Esophagus squamous epithelium (tissue), 5 donors: Measurements from ENCODE around the gene GALNT8. TPM values are rescaled to one million over a fixed set of nuclear protein-coding genes. Genes with fewer than 3 reads are reported as not detected.

Source experiments
- DNase-seq: peaks from one replicate; lab custom pipeline; 2025; lab: John Stamatoyannopoulos, UW
- H3K27ac ChIP-seq, 4 donors: fragments of 200-600 bp; sonication (generic); one replicate each; pipeline ENCODE4 v1.5.1; 2016 to 2019; ENCODE audit warnings: mild to moderate bottlenecking in 1 of 4
- H3K27me3 ChIP-seq, 4 donors: fragments of 200-600 bp; sonication (generic); 1 replicate in 3 of 4; 2 replicates in 1 of 4; pipeline versions ENCODE4 v1.5.1 to v1.6.0; 2017 to 2021; ENCODE audit warnings: antibody characterized with exemption in 1 of 4
- H3K36me3 ChIP-seq, 3 donors: fragments of 200-600 bp; sonication (generic); one replicate each; pipeline ENCODE4 v1.5.1; 2016 to 2019
- H3K4me1 ChIP-seq, 3 donors: fragments of 200-600 bp; sonication (generic); one replicate each; pipeline ENCODE4 v1.5.1; 2017 to 2019
- H3K4me3 ChIP-seq, 4 donors: fragments of 200-600 bp; sonication (generic); 1 replicate in 3 of 4; 2 replicates in 1 of 4; pipeline ENCODE4 v1.5.1; 2016 to 2019; ENCODE audit warnings: mild to moderate bottlenecking in 2 of 4, moderate library complexity in 1 of 4
- H3K9me3 ChIP-seq, 3 donors: fragments of 200-600 bp; sonication (generic); one replicate each; pipeline ENCODE4 v1.5.1; 2016 to 2019
- CTCF ChIP-seq, 6 experiments: fragments of 450-650 bp in 4 of 6; fragments of 200-600 bp in 2 of 6; sonication (generic) in 2 of 6; IDR thresholded peaks; one replicate each; pipeline ENCODE4 v1.5.1; 2016 to 2019; ENCODE audit warnings: antibody characterized with exemption in 6 of 6, mild to moderate bottlenecking in 4 of 6, moderate library complexity in 4 of 6
- POLR2A ChIP-seq, 4 donors: fragments of 450-650 bp; IDR thresholded peaks; one replicate each; pipeline ENCODE4 v1.6.1; 2017; ENCODE audit warnings: antibody characterized with exemption in 4 of 4, mild to moderate bottlenecking in 4 of 4, moderate library complexity in 3 of 4
- WGBS, 2 donors: methylation state at CpG; one replicate each; pipeline ENCODE4 v1.1.5; 2018; 5-methylcytosine and 5-hydroxymethylcytosine counted together
- intact Hi-C: fragments of 100-400 bp; cut with DNase I; formaldehyde crosslinking; loops from one replicate; pipeline ENCODE4 v1.15.0; 2022
- total RNA-seq, 4 donors: library from RNA; depleted of rRNA; stranded (reverse); fragments of >200 nt; gene quantifications; one replicate each; pipeline ENCODE4 v1.1.0, GENCODE V29; 2016
- donor health status: DM: yes; HTN: yes; CAD: no.

GALNT8 gene, protein sequence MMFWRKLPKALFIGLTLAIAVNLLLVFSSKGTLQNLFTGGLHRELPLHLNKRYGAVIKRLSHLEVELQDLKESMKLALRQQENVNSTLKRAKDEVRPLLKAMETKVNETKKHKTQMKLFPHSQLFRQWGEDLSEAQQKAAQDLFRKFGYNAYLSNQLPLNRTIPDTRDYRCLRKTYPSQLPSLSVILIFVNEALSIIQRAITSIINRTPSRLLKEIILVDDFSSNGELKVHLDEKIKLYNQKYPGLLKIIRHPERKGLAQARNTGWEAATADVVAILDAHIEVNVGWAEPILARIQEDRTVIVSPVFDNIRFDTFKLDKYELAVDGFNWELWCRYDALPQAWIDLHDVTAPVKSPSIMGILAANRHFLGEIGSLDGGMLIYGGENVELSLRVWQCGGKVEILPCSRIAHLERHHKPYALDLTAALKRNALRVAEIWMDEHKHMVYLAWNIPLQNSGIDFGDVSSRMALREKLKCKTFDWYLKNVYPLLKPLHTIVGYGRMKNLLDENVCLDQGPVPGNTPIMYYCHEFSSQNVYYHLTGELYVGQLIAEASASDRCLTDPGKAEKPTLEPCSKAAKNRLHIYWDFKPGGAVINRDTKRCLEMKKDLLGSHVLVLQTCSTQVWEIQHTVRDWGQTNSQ
- total RNA-seq, result under 1 TPM in 2 of 4 donors, not detected in 2; 0.38 to 0.59 TPM

GRCh38 chr12:4719821-4720636 lies at the start of gene GALNT8:
GALNT8 (plus strand) TSS chr12:4720400; CDS start chr12:4720678, 278 bp downstream.
- Histone ChIP-seq H3K27me3 (peaks cover 0 to 95% (median 0%) of the 10 kb centered on the region in 4 donors), H3K27ac (no peak within 1 kb of the TSS), H3K9me3 (no peaks in the 10 kb centered on the region), H3K36me3 (no peaks in the 10 kb centered on the region), H3K4me1 (no peaks in the 10 kb centered on the region), H3K4me3 (no peak within 1 kb of the TSS)
- TF ChIP-seq POLR2A (IDR thresholded peaks at IDR 0.05) (no peak), CTCF (IDR thresholded peaks at IDR 0.05) (no peak)
- WGBS, 2 donors, result 56 to 63% methylated on average over 11 to 17 of the region's 18 CpGs
- intact Hi-C loops, result no loop called here
- DNase-seq, result no peak

GRCh38 chr12:4679711-4680110 lies 40.5 kb upstream of the GALNT8 start:
- no peak overlapping the region for H3K27ac ChIP-seq
- 87 to 94% methylated on average over 2 of the region's 2 CpGs for WGBS, 2 donors
- H3K4me3 ChIP-seq, result no peak overlapping the region
- no peak for DNase-seq
- intact Hi-C loops, result no loop called here
- TF ChIP-seq CTCF (IDR thresholded peaks at IDR 0.05) (no peak), POLR2A (IDR thresholded peaks at IDR 0.05) (no peak)
- no peaks in the 10 kb centered on the region for H3K4me1 ChIP-seq
- peaks cover 0 to 43% (median 21%) of the 10 kb centered on the region in 3 donors for H3K36me3 ChIP-seq
- H3K27me3 ChIP-seq, result no peaks in the 10 kb centered on the region
- no peaks in the 10 kb centered on the region for H3K9me3 ChIP-seq

DNA sequence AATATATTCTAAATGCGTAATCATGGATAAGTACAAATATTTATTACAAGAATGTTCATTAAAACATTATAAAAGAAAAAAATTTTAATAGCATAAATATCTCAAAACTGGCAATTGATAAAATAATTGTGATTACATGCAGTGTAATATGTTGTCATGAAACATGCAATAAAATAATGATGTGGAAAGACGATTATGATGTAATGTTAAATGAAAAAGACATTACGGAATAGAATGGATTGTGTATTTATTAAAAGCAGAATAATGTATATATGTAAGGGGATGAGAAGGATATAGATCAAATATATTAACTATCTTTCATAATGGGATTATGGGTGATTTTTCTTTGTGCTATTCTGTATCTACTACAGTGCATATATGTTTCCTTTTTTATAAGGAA lies 38.5 kb upstream of the GALNT8 start:
- Histone ChIP-seq H3K9me3 (no peaks in the 10 kb centered on the region), H3K27ac (no peak overlapping the region), H3K4me1 (no peaks in the 10 kb centered on the region), H3K27me3 (no peaks in the 10 kb centered on the region), H3K36me3 (peaks cover 0 to 63% (median 30%) of the 10 kb centered on the region in 3 donors), H3K4me3 (no peak overlapping the region)
- intact Hi-C loops, result no loop called here
- no peak for DNase-seq
- whole genome bisulfite sequencing, 2 donors, result 73 to 89% methylated on average over 3 of the region's 3 CpGs
- TF ChIP-seq POLR2A (IDR thresholded peaks at IDR 0.05), result no peak
- no peak for TF ChIP-seq CTCF (IDR thresholded peaks at IDR 0.05)

DNA sequence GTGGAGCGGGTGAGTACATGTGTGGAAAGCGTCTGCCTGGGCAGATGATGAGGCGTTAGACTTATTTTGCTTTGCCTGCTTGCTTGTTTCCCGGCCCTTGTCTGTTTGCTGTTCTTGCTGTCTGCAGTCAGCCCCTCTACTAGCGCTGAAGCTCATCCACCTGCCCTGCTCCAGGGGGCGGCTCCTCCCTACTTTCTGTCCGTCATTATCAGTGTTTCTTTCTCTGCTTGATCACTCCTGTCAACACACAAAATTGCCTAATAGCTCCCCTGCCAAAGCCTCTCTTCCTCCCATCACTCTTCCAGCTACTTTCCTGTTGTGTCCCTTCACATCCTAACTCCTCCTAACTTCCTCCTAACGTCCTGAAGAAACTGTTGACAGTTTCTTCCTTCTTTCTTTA lies 34.9 kb upstream of the GALNT8 start:
- WGBS, 2 donors, result 86 to 92% methylated on average over 8 of the region's 8 CpGs
- intact Hi-C loops, result no loop called here
- TF ChIP-seq POLR2A (IDR thresholded peaks at IDR 0.05) (no peak), CTCF (IDR thresholded peaks at IDR 0.05) (no peak)
- DNase-seq, result no peak
- H3K4me1 ChIP-seq, result no peaks in the 10 kb centered on the region
- H3K27me3 ChIP-seq, result no peaks in the 10 kb centered on the region
- no peaks in the 10 kb centered on the region for H3K9me3 ChIP-seq
- H3K4me3 ChIP-seq, result no peak overlapping the region
- H3K27ac ChIP-seq, result no peak overlapping the region
- peaks cover 0 to 85% (median 39%) of the 10 kb centered on the region in 3 donors for H3K36me3 ChIP-seq
